ENCODE measurements around the gene CYP27A1. TPM values are rescaled to one million over a fixed set of nuclear protein-coding genes. Genes with fewer than 3 reads are reported as not detected.
A peak's percentile ranks its signal among the peaks of the same experiment; 100 is the strongest.

CYP27A1 gene
- total RNA-seq, 3 donors from 2014 or later: 25.6 to 65.0 (median 28.8) TPM

GRCh38 chr2:218736531-218736930, 45.4 kb upstream of the CYP27A1 start:
- no peaks in the 10 kb centered on the region for H3K9me3 ChIP-seq
- peaks cover 4% of the 10 kb centered on the region for H3K36me3 ChIP-seq
- H3K4me3 ChIP-seq: no peak overlapping the region
- peak overlapping the region in 1 of 2 donors; percentile 54 for H3K27ac ChIP-seq
- H3K4me1 ChIP-seq: peaks cover 3 to 10% of the 10 kb centered on the region in 2 donors
- H3K27me3 ChIP-seq: no peaks in the 10 kb centered on the region
- no peak for TF ChIP-seq POLR2AphosphoS5 (IDR thresholded peaks at IDR 0.05)
- TF ChIP-seq POLR2A (IDR thresholded peaks at IDR 0.05): no peak
- no peak for TF ChIP-seq CTCF (IDR thresholded peaks at IDR 0.05)
- no peak for DNase-seq (ENCODE audit: low spot score in 2 of 2)
- intact Hi-C loops (cut with DNase I; ENCODE audit: low total_unique reads): no loop called here

GRCh38 chr2:218743068-218743467, 38.9 kb upstream of the CYP27A1 start:
- Histone ChIP-seq H3K4me1 (no peaks in the 10 kb centered on the region), H3K9me3 (no peaks in the 10 kb centered on the region), H3K27ac (no peak overlapping the region), H3K36me3 (no peaks in the 10 kb centered on the region), H3K4me3 (no peak overlapping the region), H3K27me3 (no peaks in the 10 kb centered on the region)
- no peak for DNase-seq (ENCODE audit: low spot score in 2 of 2)
- TF ChIP-seq CTCF (IDR thresholded peaks at IDR 0.05) (no peak), POLR2A (IDR thresholded peaks at IDR 0.05) (no peak), POLR2AphosphoS5 (IDR thresholded peaks at IDR 0.05) (no peak)
- intact Hi-C loops (cut with DNase I; ENCODE audit: low total_unique reads): loop anchor here (1.0 kb wide), 1 partner anchor 32 kb away; no protein-coding TSS in a partner anchor

- Histone ChIP-seq H3K27ac (peak overlapping the region; percentile 88 to 95), H3K27me3 (no peaks in the 10 kb centered on the region), H3K36me3 (no peaks in the 10 kb centered on the region), H3K4me1 (no peaks in the 10 kb centered on the region), H3K9me3 (no peaks in the 10 kb centered on the region), H3K4me3 (no peak overlapping the region)
- TF ChIP-seq CTCF (IDR thresholded peaks at IDR 0.05) (no peak), POLR2A (IDR thresholded peaks at IDR 0.05) (no peak), POLR2AphosphoS5 (IDR thresholded peaks at IDR 0.05) (no peak)
- intact Hi-C loops (cut with DNase I; ENCODE audit: low total_unique reads): no loop called here
- DNase-seq (ENCODE audit: low spot score in 2 of 2): no peak
Observed at GRCh38 chr2:218744615-218745014, 37.3 kb upstream of the CYP27A1 start.

GRCh38 chr2:218745160-218745558, 36.8 kb upstream of the CYP27A1 start:
- Histone ChIP-seq H3K9me3 (no peaks in the 10 kb centered on the region), H3K4me1 (no peaks in the 10 kb centered on the region), H3K4me3 (no peak overlapping the region), H3K27me3 (no peaks in the 10 kb centered on the region), H3K27ac (peak overlapping the region; percentile 88 to 95), H3K36me3 (no peaks in the 10 kb centered on the region)
- intact Hi-C loops (cut with DNase I; ENCODE audit: low total_unique reads): no loop called here
- peak in 1 of 2 donors; percentile 55 for DNase-seq (ENCODE audit: low spot score in 2 of 2)
- TF ChIP-seq POLR2AphosphoS5 (IDR thresholded peaks at IDR 0.05) (peak in 1 of 3 donors; percentile 5), POLR2A (IDR thresholded peaks at IDR 0.05) (no peak)

- H3K4me1 ChIP-seq: no peaks in the 10 kb centered on the region
- TF ChIP-seq POLR2AphosphoS5 (IDR thresholded peaks at IDR 0.05) (peak in 1 of 3 donors; percentile 45), POLR2A (IDR thresholded peaks at IDR 0.05) (no peak)
- H3K27ac ChIP-seq: peak overlapping the region; percentile 88 to 95
- peak; percentile 87 to 94 for DNase-seq (ENCODE audit: low spot score in 2 of 2)
- H3K27me3 ChIP-seq: no peaks in the 10 kb centered on the region
- intact Hi-C loops (cut with DNase I; ENCODE audit: low total_unique reads): no loop called here
- H3K4me3 ChIP-seq: no peak overlapping the region
- H3K36me3 ChIP-seq: no peaks in the 10 kb centered on the region
- H3K9me3 ChIP-seq: no peaks in the 10 kb centered on the region
Observed at GRCh38 chr2:218745559-218746469, 36.1 kb upstream of the CYP27A1 start.

- Histone ChIP-seq H3K27me3 (no peaks in the 10 kb centered on the region), H3K36me3 (no peaks in the 10 kb centered on the region), H3K27ac (peak overlapping the region; percentile 88 to 95), H3K9me3 (no peaks in the 10 kb centered on the region), H3K4me1 (no peaks in the 10 kb centered on the region), H3K4me3 (no peak overlapping the region)
- no peak for DNase-seq (ENCODE audit: low spot score in 2 of 2)
- intact Hi-C loops (cut with DNase I; ENCODE audit: low total_unique reads): no loop called here
- TF ChIP-seq POLR2AphosphoS5 (IDR thresholded peaks at IDR 0.05) (no peak), POLR2A (IDR thresholded peaks at IDR 0.05) (no peak), CTCF (IDR thresholded peaks at IDR 0.05) (no peak)
Observed at GRCh38 chr2:218746470-218746795, 35.5 kb upstream of the CYP27A1 start.
